GM18505 (cell line): ENCODE results near the gene CERS6.

Experiments used
- ATAC-seq: cut with Tn5 transposase; IDR thresholded peaks from one replicate; pipeline ENCODE4 v1.9.1; 2021; ENCODE audit not compliant: unreplicated experiment
- POLR2A ChIP-seq: IDR thresholded peaks from 4 replicates; pipeline ENCODE4 v1.6.1; 2011; ENCODE audit warnings: borderline replicate concordance; ENCODE audit not compliant: insufficient read depth, insufficient read length; ENCODE audit errors: extremely low read depth

The CERS6 gene

DNA sequence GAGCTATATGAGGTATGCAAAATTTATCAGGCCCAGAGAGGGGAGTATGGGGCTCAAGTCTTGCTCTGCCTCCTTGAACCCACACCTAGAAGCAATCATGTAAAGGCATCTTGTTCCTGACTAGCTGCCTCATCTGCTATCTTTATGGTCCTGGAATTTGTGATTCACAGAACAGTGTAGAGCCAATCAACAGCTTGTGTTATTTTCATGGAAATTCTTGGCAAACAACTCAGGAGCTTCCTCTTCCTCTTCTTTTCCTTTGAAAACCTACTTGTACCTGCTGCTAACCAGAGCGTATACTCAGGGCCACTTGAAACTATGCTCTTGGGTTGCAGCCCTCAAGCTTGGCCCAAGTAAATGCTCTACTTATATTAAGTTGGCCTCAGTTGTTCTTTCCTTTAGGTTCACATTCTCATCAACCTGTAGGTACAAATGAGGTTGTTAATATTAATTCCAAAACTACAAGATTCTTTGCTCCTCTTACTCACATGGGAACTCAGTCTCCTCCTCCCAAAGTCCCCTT, 342.9 kb downstream of the CERS6 start:
- TF ChIP-seq POLR2A: no peak
- ATAC-seq: no peak

DNA sequence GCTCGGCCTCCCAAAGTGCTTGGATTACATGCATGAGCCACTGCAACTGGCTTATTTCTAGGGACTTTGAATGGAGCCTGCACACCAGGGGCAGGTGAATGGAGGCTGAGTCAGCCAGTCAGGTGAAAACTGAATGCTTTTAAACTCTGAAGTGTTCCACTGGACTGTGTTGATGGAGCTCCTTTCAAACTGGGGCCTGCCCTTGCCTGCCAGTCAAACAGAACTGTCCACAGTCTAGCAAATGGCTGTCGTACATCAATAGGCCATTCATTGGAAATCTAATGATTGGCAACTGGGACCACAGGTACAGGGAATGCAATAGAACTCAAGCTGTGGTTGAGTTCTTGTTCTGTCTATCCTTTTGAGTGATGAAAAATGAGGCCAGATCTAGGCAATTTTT, 345.4 kb downstream of the CERS6 start:
- ATAC-seq: no peak
- no peak for TF ChIP-seq POLR2A

DNA sequence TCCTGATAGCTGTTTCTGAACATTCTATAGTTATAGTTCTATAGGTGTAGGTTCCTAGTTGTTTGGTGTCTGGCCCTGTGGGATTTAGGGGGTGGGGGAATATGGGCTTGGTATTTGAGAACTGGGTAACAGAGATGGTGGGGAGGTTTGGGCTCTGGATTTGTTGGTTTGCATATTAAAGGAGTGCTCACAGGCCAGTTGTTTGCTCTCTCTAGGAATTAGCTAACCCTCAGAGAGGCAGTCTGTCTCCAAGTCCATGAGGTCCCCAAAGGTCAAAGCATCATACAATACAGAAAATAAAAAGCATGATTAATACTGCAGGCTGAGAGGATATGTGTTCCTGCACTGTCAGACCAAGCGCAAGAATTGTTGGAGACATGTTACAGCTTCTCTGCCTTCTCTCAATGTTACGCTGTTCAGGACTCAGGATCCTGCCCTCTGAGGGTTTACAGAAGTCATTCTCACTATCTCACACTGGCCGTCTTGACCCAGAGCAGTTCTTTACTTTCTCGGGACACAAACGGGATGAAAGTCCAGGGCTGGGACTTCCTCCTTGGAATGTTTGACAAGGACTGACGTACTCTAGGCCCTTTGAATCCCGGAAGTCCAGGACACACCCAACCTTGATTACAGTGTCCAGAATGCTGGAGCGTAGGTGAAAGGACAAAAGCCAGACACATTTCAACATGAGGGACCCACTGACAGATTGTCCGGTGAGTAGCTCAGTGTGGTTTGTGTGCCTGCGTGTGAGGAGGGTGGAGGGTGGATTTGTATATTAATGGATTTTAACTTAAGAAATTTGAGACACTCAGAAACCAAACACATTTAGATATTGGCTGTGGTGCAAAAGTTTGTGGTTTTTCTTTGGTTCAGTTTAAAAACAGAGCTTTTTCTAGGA, 346.1 kb downstream of the CERS6 start, which contains the start of gene NOSTRIN:
TSS of gene NOSTRIN (plus strand) at position 677 of the 898 bp plus-strand sequence. CDS start at position 687, 10 bp downstream.
- no peak for TF ChIP-seq POLR2A
- no peak for ATAC-seq

DNA sequence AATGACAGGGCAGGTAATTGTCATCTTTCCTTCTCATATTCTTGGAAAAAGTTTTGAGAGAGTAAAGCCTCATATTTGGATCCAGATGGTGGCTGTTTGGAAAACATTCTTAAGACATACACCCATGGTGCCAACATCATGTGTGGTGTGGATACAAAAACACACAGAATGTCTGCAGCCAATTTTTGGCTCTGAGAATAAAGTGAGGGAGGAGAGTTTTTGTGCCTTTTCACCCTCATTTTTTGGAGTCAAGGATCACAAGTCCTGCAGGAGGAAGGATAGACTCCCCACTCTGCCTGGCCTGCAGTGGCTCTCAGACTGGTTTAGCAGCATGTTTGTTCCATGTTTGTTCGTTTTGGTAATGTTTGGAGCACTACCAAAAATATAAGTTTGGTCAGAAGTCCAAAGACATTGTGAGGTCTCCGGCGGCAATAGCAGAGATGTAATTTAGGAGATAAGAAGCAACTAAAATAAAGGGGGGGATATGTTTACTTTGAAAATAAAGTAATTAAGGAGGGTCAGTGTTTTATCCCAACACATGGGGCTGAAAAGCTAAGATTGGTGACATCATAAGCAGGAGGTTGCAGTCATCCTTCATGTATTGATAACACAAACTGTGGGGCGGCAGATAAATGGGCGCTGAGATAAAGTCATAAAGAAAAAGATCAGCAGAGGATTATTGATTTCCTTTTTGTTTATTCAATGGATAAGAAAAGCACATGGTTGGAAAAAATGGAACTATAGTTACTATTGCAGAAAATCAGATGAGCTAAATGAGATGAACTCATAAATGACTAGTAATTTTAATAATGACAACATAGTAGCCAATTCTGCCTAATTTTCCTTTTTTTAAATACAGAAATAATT, 347.0 kb downstream of the CERS6 start:
- no peak for ATAC-seq
- no peak for TF ChIP-seq POLR2A

DNA sequence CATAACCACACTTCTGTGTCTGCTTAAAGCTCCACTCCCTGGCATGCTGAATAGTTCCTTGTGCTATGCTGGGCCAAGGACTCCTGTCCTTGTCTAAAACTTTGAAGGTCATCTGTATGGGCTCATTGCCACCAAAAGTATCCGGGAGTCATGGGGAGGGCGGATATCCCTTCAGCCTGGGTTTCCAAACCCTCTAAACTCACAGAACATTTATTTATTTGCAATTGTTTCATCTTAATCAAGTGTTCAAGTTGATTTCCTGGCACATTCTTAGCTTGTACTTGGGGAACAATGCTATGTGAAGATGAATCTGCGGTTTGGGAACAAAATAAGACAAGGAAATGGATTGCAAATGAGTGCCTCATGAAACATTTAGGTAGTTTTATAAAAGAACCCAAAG, 348.1 kb downstream of the CERS6 start:
- no peak for ATAC-seq
- TF ChIP-seq POLR2A: no peak

DNA sequence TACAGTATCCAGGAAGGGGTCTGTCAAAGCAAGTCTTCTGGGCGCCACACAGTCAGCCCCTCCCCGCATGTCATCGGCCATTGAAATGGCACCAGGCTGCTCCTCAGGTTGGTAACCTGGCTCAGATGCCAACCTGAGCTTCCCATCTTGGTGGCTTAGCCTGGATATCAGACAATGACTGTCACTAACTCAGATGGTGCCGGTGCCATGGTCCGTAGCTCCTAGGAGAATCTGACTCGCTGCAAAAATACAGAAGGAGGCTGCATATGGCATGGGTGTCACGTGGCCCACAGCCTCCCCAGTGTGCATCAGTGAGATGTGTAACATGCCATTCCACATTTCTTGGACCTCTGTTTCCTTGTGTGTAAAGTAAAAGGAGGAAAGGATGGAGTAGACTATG, 349.5 kb downstream of the CERS6 start:
- ATAC-seq: no peak
- TF ChIP-seq POLR2A: no peak

DNA sequence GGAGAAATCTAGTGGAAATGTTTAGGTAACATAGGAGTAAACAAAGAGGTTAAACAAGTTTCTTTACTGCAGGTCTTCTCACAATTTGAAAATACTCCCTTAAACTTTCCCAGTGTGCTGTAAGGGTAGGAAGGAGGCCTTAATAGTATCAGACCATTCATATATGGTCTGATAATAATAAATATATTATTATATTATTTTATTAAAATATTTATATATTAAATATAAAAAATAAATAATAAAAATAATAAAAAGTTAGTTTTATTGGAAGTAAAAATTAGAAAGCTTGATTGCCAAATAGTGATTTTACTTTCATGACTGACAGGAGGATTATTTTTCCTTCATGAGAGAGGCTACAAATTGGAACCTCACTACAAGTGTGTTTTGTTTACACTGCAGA, 353.5 kb downstream of the CERS6 start:
- TF ChIP-seq POLR2A: no peak
- no peak for ATAC-seq

DNA sequence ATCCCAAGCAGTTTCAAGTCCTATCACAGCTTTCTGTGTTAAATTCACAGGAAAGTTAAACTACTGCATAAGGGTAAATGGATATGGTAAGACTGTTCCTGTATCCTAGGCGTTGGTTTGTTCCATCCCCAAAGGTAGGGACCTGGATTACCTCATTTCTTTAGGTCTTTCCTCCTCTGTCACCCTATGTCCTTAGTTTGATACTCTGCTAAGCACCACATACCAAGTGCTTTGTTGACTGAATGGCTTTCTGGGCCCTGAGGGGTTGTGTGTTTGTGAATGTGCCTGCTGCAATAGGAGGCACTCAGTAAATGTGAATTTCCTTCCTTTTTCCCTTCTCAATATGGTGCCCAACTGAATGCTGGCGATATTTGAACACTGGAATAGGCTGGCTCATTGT, 354.2 kb downstream of the CERS6 start:
- ATAC-seq: no peak
- TF ChIP-seq POLR2A: no peak

DNA sequence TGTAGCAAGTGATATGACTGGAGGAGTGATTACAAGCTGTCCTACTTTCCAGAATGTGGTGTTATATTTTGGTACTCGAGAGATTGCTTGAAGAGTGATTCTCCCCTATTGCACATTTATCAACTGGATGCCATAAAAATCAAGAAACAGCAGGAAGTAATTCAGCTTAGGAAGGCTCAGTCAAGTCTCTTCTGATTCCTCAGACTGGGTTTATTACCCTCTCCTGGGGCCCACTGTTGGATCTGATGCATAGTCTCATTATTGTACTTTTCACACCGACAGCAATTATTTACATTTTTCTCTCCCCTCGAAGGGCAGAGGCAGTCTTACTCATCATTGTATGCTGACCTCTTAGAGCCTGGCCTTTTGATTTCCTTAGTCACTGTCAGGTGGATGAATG, 355.6 kb downstream of the CERS6 start:
- ATAC-seq: no peak
- no peak for TF ChIP-seq POLR2A

DNA sequence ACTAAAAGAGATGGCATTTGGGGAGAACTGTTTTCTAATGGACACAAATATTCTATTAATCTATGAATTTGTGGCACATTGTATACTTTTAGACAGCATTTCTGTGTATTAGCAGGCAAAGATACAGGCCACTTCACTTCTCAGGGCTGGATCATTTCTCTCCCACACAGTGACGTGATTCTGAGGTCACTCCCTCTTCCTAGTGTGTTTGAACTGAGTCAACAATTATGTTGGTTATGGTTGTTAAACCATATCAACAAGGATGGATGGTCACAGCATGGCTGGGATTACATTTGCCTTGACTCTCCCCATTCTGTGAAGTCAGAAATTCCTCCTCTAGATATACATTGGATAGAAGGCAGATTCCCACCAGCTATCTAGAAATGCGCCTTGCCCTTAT, 358.0 kb downstream of the CERS6 start:
- TF ChIP-seq POLR2A: no peak
- ATAC-seq: no peak

DNA sequence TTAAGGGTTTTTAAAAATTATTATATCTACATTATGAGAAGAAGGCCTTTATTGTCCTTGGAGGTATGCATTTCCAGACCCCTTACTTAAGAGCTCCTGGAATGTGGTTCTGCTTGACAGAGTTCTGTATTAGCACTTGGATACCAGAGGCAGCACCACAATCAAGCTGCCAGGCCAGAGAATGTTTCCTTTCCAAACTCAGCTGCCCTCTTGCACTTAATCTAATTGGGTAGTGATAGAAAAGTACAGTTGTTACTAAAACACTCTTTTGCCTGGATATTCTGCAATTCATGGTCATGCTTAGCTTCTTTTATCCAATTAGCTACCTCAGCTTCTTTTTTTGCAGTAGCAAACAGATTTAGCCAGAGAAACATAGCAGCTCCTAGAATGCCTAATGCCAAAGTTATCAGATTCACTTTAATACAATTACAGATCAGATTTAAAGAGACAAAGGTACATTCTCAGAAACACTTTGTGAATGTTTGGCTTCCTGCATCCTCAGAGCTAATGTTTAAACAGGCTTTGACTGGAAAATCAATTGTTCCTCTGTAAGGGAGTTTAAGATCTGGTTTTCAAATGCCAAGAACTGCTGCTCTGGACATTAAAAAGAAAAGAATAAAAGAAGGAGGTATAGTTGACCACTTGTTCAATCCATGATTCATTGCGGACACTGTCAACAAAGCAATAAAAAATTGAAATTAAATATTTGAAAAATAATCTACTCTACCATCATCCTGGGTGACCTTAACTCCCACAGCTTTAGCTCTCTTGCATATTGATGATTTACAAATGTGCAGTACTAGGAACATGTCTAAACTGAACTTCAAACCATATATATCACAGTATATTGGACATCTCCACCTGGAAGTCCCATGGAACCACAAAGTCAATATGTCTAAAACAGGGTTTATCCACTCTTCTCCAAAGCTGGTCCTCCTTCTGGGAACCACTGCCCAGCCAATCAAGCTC, 359.2 kb downstream of the CERS6 start:
- no peak for TF ChIP-seq POLR2A
- ATAC-seq: no peak

DNA sequence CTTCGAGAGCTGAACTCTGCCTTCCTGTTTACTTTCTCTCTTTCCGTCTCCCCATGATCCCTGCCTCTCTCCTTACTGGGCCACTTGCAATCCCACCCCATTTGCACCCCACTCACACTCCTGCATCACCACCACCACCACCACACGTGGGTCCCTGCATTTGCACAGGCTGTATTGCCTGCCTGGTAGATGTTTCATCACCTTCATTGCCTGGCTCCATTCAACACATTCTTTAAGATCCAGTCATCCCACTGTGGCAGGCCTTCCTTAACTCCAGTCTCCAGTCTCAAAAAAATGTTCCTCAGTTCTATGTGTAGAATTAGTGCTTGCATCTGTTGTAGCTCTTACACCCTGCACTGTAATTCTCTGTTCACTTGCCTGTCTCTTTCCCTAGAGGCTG, 360.3 kb downstream of the CERS6 start:
- no peak for TF ChIP-seq POLR2A
- ATAC-seq: no peak
